H1 (cell line): ENCODE data around the gene ARGLU1. TPM values are rescaled to one million over a fixed set of nuclear protein-coding genes. Genes with fewer than 3 reads are reported as not detected.
A peak's percentile ranks its signal among the peaks of the same experiment; 100 is the strongest.

Source experiments
- CTCF ChIA-PET: fragments of 300-600 bp; sonication (Branson Sonifier 250); formaldehyde crosslinking; loops from one replicate; lab custom pipeline; 2021; ENCODE audit not compliant: partially characterized antibody; lab: Charles Lee
- POLR2A ChIA-PET: fragments of 300-600 bp; sonication (Branson Sonifier 250); formaldehyde crosslinking; loops from one replicate; lab custom pipeline; 2021; ENCODE audit warnings: inconsistent platforms; ENCODE audit not compliant: partially characterized antibody; lab: Charles Lee
- DNase-seq, 2 experiments: peaks; one replicate each; pipeline versions ENCODE4 v3.0.0 to v3.0.0-alpha.2; 2010 to 2022; ENCODE audit warnings: low spot score in 2 of 2, low read depth in 1 of 2, mixed read lengths in 1 of 2
- FAIRE-seq: peaks from 2 replicates; lab custom pipeline; 2011; peaks lifted over from hg19 to GRCh38; lab: Jason Lieb, UNC
- H2AFZ ChIP-seq: 2 replicates; pipeline ENCODE4 v1.8.1; 2012; ENCODE audit warnings: low read length, inconsistent platforms
- H2AK5ac ChIP-seq: 2 replicates; pipeline ENCODE4 v1.6.1; 2013; ENCODE audit warnings: low read depth, low read length
- H2BK120ac ChIP-seq: replicated peaks from 2 replicates; pipeline ENCODE3; 2013; ENCODE audit warnings: low read depth, low read length, inconsistent platforms
- H2BK12ac ChIP-seq: 2 replicates; pipeline ENCODE4 v1.6.1; 2013; ENCODE audit warnings: low read depth, low read length
- H2BK15ac ChIP-seq: 2 replicates; pipeline ENCODE4 v1.6.1; 2013; ENCODE audit warnings: low read length
- H2BK20ac ChIP-seq: 2 replicates; pipeline ENCODE4 v1.6.1; 2013; ENCODE audit warnings: low read length
- H2BK5ac ChIP-seq: 2 replicates; pipeline ENCODE4 v1.6.1; 2013; ENCODE audit warnings: low read depth, low read length
- H3K14ac ChIP-seq: 2 replicates; pipeline ENCODE4 v1.6.1; 2013; ENCODE audit warnings: inconsistent platforms; ENCODE audit not compliant: insufficient read length
- H3K18ac ChIP-seq: 2 replicates; pipeline ENCODE4 v1.6.1; 2013; ENCODE audit warnings: low read length; ENCODE audit errors: extremely low read depth
- H3K23ac ChIP-seq: 2 replicates; pipeline ENCODE4 v1.6.1; 2013; ENCODE audit warnings: inconsistent platforms; ENCODE audit not compliant: insufficient read length
- H3K23me2 ChIP-seq: 2 replicates; pipeline ENCODE4 v1.6.1; 2013; ENCODE audit warnings: low read depth, low read length
- H3K27ac ChIP-seq: 2 replicates; pipeline ENCODE4 v1.6.1; 2011; ENCODE audit warnings: low read depth, low read length, inconsistent platforms
- H3K27me3 ChIP-seq, 4 experiments: replicated peaks in 1 of 4; 1 replicate in 1 of 4; 2 replicates in 3 of 4; pipeline versions ENCODE4 v1.6.1 to v1.8.1; 2011 to 2013; ENCODE audit warnings: low read length in 3 of 4, mild to moderate bottlenecking in 3 of 4, inconsistent platforms in 2 of 4, mixed read lengths in 2 of 4, moderate library complexity in 1 of 4; ENCODE audit not compliant: control insufficient read depth in 3 of 4, insufficient read depth in 3 of 4; ENCODE audit errors: extremely low read depth in 1 of 4
- H3K36me3 ChIP-seq, 4 experiments: 2 replicates each; pipeline versions ENCODE4 v1.6.1 to v1.8.1; 2011 to 2013; ENCODE audit warnings: mild to moderate bottlenecking in 4 of 4, low read length in 3 of 4, moderate library complexity in 2 of 4, control low read depth in 1 of 4, inconsistent platforms in 1 of 4; ENCODE audit not compliant: insufficient read depth in 4 of 4, control insufficient read depth in 2 of 4
- H3K4ac ChIP-seq: replicated peaks from 2 replicates; pipeline ENCODE3; 2013; ENCODE audit warnings: low read length, low read depth, mixed read lengths, inconsistent platforms; ENCODE audit not compliant: insufficient read length
- H3K4me1 ChIP-seq, 4 experiments: replicated peaks in 1 of 4; 1 replicate in 1 of 4; 2 replicates in 3 of 4; pipeline versions ENCODE4 v1.6.1 to v1.8.1; 2011 to 2013; ENCODE audit warnings: low read length in 3 of 4, inconsistent platforms in 2 of 4, mixed read lengths in 1 of 4; ENCODE audit not compliant: insufficient read depth in 4 of 4, control insufficient read depth in 3 of 4
- H3K4me2 ChIP-seq, 2 experiments: 2 replicates each; pipeline versions ENCODE4 v1.6.1 to v1.8.1; 2011 to 2013; ENCODE audit warnings: low read depth in 2 of 2, low read length in 2 of 2, control low read depth in 1 of 2, inconsistent platforms in 1 of 2, mild to moderate bottlenecking in 1 of 2; ENCODE audit not compliant: insufficient read depth in 1 of 2
- H3K4me3 ChIP-seq, 4 experiments: fragments of 200-600, 300-600 bp in 1 of 4; sonication (generic), shearing (Covaris generic), sonication (Bioruptor Twin) in 1 of 4; 2 replicates each; pipeline versions ENCODE4 v1.5.1 to v1.8.1; 2011 to 2016; ENCODE audit warnings: low read length in 4 of 4, low read depth in 3 of 4, control low read depth in 2 of 4, inconsistent platforms in 2 of 4, mild to moderate bottlenecking in 2 of 4, mixed read lengths in 1 of 4, moderate library complexity in 1 of 4; ENCODE audit not compliant: insufficient read depth in 2 of 4; ENCODE audit errors: extremely low read depth in 1 of 4
- H3K56ac ChIP-seq: replicated peaks from 2 replicates; pipeline ENCODE3; 2013; ENCODE audit warnings: low read depth, mild to moderate bottlenecking, mixed read lengths, low read length, inconsistent platforms; ENCODE audit not compliant: insufficient read length
- H3K79me1 ChIP-seq: 2 replicates; pipeline ENCODE4 v1.6.1; 2013; ENCODE audit warnings: low read depth, low read length, control low read depth
- H3K79me2 ChIP-seq, 2 experiments: 2 replicates each; pipeline versions ENCODE4 v1.6.1 to v1.8.1; 2012 to 2013; ENCODE audit warnings: low read length in 2 of 2, mild to moderate bottlenecking in 2 of 2, inconsistent platforms in 1 of 2; ENCODE audit not compliant: insufficient read depth in 2 of 2, control insufficient read depth in 1 of 2
- H3K9ac ChIP-seq, 4 experiments: replicated peaks in 1 of 4; 1 replicate in 1 of 4; 2 replicates in 3 of 4; pipeline versions ENCODE4 v1.6.1 to v1.8.1; 2011 to 2013; ENCODE audit warnings: low read depth in 3 of 4, low read length in 3 of 4, control low read depth in 2 of 4, mild to moderate bottlenecking in 2 of 4, moderate library complexity in 2 of 4, inconsistent platforms in 1 of 4; ENCODE audit errors: extremely low read depth in 1 of 4
- H3K9me3 ChIP-seq, 2 experiments: 2 replicates each; pipeline versions ENCODE4 v1.6.1 to v1.8.1; 2012 to 2013; ENCODE audit warnings: mild to moderate bottlenecking in 2 of 2, moderate library complexity in 2 of 2, control low read depth in 1 of 2, inconsistent platforms in 1 of 2, low read depth in 1 of 2, low read length in 1 of 2, mixed read lengths in 1 of 2; ENCODE audit not compliant: insufficient read depth in 2 of 2
- H4K20me1 ChIP-seq, 2 experiments: replicated peaks in 1 of 2; 2 replicates each; pipeline versions ENCODE3 to v1.8.1; 2011 to 2013; ENCODE audit warnings: inconsistent platforms in 2 of 2, low read length in 2 of 2, mild to moderate bottlenecking in 1 of 2; ENCODE audit not compliant: insufficient read depth in 2 of 2, control insufficient read depth in 1 of 2
- H4K5ac ChIP-seq: 2 replicates; pipeline ENCODE4 v1.6.1; 2013; ENCODE audit warnings: low read length, low read depth, mixed read lengths, inconsistent platforms; ENCODE audit not compliant: insufficient read length
- H4K8ac ChIP-seq: 2 replicates; pipeline ENCODE4 v1.8.0; 2013; ENCODE audit warnings: mild to moderate bottlenecking, moderate library complexity, low read length, inconsistent platforms; ENCODE audit not compliant: insufficient read depth; ENCODE audit errors: extremely low read depth
- H4K91ac ChIP-seq: replicated peaks from 2 replicates; pipeline ENCODE3; 2013; ENCODE audit warnings: low read length, mixed read lengths, inconsistent platforms; ENCODE audit not compliant: insufficient read length
- ASH2L ChIP-seq: fragments of 200-600, 300-600 bp; sonication (generic); IDR thresholded peaks from one replicate; pipeline ENCODE4 v1.7.1; 2017; ENCODE audit warnings: low read length
- ATF3 ChIP-seq: IDR thresholded peaks from 2 replicates; pipeline ENCODE4 v1.6.1; 2011; ENCODE audit warnings: low read depth, mild to moderate bottlenecking, low read length; ENCODE audit not compliant: insufficient read depth
- CTBP2 ChIP-seq: IDR thresholded peaks from 2 replicates; pipeline ENCODE4 v1.7.0; 2011; ENCODE audit warnings: borderline replicate concordance, mild to moderate bottlenecking, moderate library complexity, mixed read lengths, low read length; ENCODE audit not compliant: insufficient read depth, insufficient read length
- HDAC2 ChIP-seq, 2 experiments: fragments of 300-600 bp in 1 of 2; sonication (generic) in 1 of 2; IDR thresholded peaks; 2 replicates each; pipeline ENCODE4 v1.6.1; 2011 to 2012; ENCODE audit warnings: low read depth in 2 of 2, low read length in 2 of 2, mild to moderate bottlenecking in 2 of 2, moderate library complexity in 2 of 2, borderline replicate concordance in 1 of 2, inconsistent platforms in 1 of 2
- SP4 ChIP-seq: IDR thresholded peaks from 2 replicates; pipeline ENCODE4 v1.6.1; 2012; ENCODE audit warnings: low read length, inconsistent platforms
- TCF12 ChIP-seq: IDR thresholded peaks from 2 replicates; pipeline ENCODE4 v1.6.1; 2011; ENCODE audit warnings: low read depth, mild to moderate bottlenecking, low read length
- WGBS, 2 experiments: shearing (Covaris generic) in 1 of 2; methylation state at CpG; one replicate each; pipeline versions ENCODE4 v1.1.6 to v1.1.7; 2013 to 2015; ENCODE audit warnings: low lambda C conversion rate in 2 of 2, mixed read lengths in 2 of 2, inconsistent platforms in 1 of 2, low coverage in 1 of 2, missing lambda C conversion rate in 1 of 2; ENCODE audit not compliant: insufficient replicate concordance in 2 of 2, insufficient coverage in 1 of 2, insufficient read length in 1 of 2; ENCODE audit errors: extremely low coverage in 1 of 2, missing lambda C conversion rate in 1 of 2; 5-methylcytosine and 5-hydroxymethylcytosine counted together
- polyA plus RNA-seq, 7 experiments: library from polyadenylated mRNA; depleted of rRNA in 3 of 7; stranded (reverse) in 5 of 7; unstranded in 2 of 7; fragments of >200 nt in 5 of 7; fragments of 200-250 nt in 2 of 7; gene quantifications; 1 replicate in 5 of 7; 2 replicates in 1 of 7; 4 replicates in 1 of 7; pipeline versions ENCODE4 v1.2.1 to v1.2.3, GENCODE V29; 2011 to 2013; ENCODE audit warnings: missing spikeins in 2 of 7, mixed read lengths in 2 of 7
- total RNA-seq: library from RNA; stranded (reverse); fragmentation: NEBNext Ultra II Directional; extraction: Animal tissue kit (Norgen Biotek cat#: 25700); gene quantifications from 2 replicates; pipeline ENCODE4 v1.2.1, GENCODE V29; 2021

Gene ARGLU1
- total and polyA plus RNA-seq, 2 of the 8 experiments (the other 6 are each of a cell fraction or from before 2014, with no cell fraction given): 47.8 to 84.9 TPM

DNA sequence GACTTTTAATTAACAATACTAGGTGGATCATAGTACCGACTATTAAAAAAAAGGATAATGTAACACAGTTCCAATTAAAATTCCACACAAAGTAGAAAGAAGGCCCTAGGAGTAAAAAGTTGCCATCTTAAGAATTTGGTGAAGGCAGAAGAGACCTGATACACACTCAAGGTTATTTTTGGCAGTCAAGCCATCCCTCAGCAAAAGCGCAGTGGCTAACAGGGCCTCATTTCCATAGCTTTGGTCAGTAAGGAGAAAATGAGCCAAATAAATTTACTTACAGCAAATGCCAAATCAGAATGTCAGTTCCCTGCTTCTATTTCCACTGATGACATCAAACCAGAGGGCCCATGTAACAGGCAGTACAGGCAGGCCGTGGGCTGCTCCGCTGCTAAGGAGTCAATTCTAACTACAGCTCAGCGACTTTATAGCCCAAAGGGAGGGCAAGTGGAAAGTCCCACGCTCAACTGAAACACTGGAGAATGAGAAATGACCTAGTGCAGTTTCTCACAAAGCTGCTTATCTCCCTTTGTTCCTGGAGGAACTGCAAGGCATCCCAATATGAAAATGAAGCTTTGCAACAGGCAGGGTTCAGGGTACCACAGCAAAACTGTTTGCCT is 6.3 kb downstream of the ARGLU1 start:
- peak overlapping the region; percentile 12; the same call in 1 of the 2 replicates for H3K27ac ChIP-seq
- CTCF ChIA-PET: interaction anchor here (0.8 to 1.3 kb wide), 2 partner anchors 11 to 26 kb away, joined by 3 to 4 read pairs; partner anchors contain the start of gene EFNB2
- peaks cover 33 to 57% of the 10 kb centered on the region in 2 experiments for H4K20me1 ChIP-seq
- 75% methylated on average over 6 of the region's 6 CpGs; no CpG with 5 or more reads in 1 of the 2 experiments for WGBS, 2 experiments
- FAIRE-seq (no peak), DNase-seq (no peak)
- peak overlapping the region in 1 of 4 experiments; percentile 10; a peak in 1 of 7 replicates for H3K9ac ChIP-seq
- H3K23ac ChIP-seq: no peak overlapping the region
- no peak overlapping the region for H2BK120ac ChIP-seq
- no peak overlapping the region for H2BK15ac ChIP-seq
- peaks cover 5 to 28% (median 25%) of the 10 kb centered on the region in 4 experiments; a peak in 7 of 8 replicates for H3K36me3 ChIP-seq
- H4K5ac ChIP-seq: no peak overlapping the region
- no peak overlapping the region for H3K56ac ChIP-seq
- POLR2A ChIA-PET: interaction anchor here (0.6 kb wide), 1 partner anchor 28 kb away, joined by 3 read pairs; no protein-coding TSS in a partner anchor
- H4K8ac ChIP-seq: no peak overlapping the region
- no peak overlapping the region for H2BK12ac ChIP-seq
- no peaks in the 10 kb centered on the region for H3K9me3 ChIP-seq
- no peak overlapping the region for H2AFZ ChIP-seq
- H3K18ac ChIP-seq: no peak overlapping the region
- no peak overlapping the region for H2BK5ac ChIP-seq
- H3K4me2 ChIP-seq: peak overlapping the region in 1 of 2 experiments; percentile 48; a peak in 2 of 4 replicates
- peaks cover 4% of the 10 kb centered on the region for H3K23me2 ChIP-seq
- no peak overlapping the region for H3K14ac ChIP-seq
- no peaks in the 10 kb centered on the region for H3K27me3 ChIP-seq
- no peak overlapping the region for H3K4me3 ChIP-seq
- H3K4ac ChIP-seq: no peak overlapping the region
- TF ChIP-seq SP4 (no peak), ASH2L (no peak), ATF3 (no peak), CTBP2 (no peak), HDAC2 (IDR thresholded peaks at IDR 0.05; ENCODE audit: borderline replicate concordance in 1 of 2, low read depth in 2 of 2, low read length in 2 of 2) (no peak), TCF12 (no peak)
- no peak overlapping the region for H2AK5ac ChIP-seq
- no peak overlapping the region for H4K91ac ChIP-seq
- H3K79me1 ChIP-seq: no peaks in the 10 kb centered on the region
- H3K4me1 ChIP-seq: peaks cover 2 to 15% (median 12%) of the 10 kb centered on the region in 4 experiments; a peak in 6 of 7 replicates
- peaks cover 62 to 99% of the 10 kb centered on the region in 2 experiments for H3K79me2 ChIP-seq
- H2BK20ac ChIP-seq: no peak overlapping the region
